Amniotic stem cell (primary cell): ENCODE results near the gene AGPAT1.
"Not testable (repeated sequence)": the region's sequence is repeated elsewhere in the genome, so short reads cannot be mapped to it uniquely, and the experiment has no call there.

Source experiments
- DNase-seq: peaks from one replicate; lab custom pipeline; 2025; lab: John Stamatoyannopoulos, UW

AGPAT1 gene

DNA sequence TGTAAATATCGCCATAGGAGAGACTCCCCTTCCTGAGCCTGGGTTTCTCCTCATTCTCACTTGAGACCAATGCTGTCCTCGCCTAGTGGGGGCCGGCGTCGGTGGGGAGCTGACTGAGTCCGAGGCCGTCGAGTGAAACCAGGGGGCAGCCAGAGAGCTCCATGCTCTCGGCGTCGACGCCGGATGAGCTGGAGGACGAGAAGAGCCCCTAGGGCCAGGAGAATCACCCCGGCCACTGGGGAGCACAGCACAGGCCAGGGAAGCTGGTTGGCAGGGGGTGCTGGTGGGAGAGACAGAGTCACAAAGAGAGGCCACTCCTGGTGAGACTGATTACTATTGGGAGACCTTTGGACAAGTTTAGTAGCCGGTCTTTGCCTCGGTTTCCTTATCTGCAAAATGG lies 23.0 kb upstream of the AGPAT1 start:
- DNase-seq = no peak

DNA sequence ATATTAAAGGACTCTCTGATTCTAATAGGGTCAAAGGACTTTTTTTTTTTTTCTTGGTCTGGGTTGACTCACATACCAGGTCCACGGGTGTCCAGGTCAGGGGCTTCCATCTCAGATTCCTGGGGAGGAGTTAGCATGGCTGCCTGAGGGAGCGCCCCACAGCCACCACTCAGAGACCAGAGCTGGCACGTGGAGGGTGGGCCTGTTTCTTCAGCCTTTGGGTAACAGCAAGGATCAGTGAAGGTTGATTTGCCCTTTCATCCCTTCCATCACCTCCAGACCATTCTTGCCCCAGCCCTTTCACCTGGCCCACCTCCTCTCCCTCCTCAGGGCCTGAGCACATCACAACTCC lies 22.4 kb upstream of the AGPAT1 start:
- no peak for DNase-seq

GRCh38 chr6:32196682-32197616 lies 21.1 kb upstream of the AGPAT1 start:
- no peak for DNase-seq

DNA sequence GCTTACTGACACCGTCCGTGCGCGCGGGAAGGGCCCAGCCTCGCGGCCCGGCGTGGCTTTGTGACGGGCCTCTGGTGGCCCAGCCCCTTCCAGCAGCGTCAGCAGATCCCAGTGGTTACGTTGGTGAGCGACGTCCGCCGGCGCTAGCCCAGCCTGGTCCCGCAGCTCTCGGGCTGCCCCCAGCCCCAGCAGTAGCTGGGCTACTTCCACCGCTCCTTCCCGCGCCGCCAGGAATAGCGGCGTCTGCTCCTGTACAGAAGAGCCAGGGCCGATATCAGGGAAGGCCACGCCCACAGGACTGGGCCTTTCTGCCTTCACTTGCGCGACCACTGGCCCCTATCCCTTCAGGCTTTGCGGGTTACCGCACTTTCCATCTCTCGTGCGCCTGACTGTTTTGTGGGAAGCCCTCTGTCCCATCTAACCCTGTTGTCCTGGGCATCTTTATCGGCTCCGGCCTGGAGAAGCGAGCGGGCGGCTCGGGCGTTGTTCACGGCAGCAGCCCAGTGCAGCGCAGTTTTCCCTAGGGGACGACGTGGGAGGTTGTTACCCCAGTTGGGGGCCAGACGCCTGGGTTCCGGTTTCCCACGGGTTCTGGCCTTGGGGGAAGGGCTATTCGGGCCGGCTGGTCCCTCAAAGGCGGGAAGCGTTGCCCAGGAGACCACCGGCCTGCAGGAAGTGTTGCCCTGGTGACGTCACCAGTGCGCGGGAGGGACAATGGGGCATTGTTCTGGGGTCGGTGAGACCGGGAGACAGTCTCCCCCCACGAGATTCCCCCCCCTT lies 20.2 kb upstream of the AGPAT1 start:
- DNase-seq = peak; percentile 23

DNA sequence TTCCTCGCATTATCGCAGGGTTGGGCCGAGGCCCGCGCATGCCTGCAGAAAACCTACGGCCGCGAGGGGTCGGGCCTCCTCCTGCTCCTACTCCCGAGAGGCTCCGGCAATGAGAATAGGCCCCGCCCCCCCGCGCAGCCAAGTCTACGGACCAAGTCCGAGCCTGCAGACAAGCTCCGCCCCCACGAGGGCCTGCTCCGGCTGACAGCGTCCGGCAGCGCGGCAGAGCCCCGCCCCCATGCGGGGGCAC lies 19.7 kb upstream of the AGPAT1 start:
- DNase-seq = peak; percentile 98

DNA sequence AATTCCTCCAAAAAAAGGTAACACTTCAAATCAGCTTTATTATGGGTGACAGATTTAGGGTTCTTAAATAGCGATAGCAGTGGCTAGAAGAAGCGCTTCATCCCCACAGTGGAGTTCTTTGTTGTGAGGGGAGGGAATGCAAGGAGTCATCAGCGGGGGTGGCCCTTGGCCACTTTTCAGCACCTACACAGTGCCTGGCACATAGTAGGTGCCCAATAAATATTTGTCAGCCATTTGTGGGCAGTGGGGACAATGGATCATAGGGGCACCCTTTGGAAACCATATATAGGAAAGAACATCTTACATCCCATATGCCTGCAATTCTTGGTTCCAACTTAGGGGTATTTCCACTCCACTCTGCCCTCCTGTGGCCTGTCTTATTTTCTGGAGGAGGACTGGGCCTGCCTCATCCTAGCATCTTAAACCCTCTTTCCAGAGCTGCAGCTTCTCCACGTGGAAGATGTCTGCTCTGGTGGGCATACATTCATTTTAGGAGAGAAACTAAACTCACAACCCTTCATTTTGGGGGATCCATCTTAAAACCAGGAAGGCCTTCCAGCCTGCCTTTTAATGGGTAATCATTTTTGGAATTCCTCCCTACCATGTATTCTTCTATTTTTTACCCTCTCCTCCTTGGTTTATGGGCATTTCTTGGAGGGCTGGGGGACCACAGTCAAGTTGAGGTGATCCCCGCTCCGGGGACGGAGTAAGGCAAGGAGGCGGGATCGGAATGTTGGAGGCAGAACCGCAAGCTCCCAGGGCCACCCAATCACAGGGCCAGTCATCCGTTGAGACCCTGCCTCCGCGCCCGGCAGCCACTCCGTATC lies 19.2 kb upstream of the AGPAT1 start:
- DNase-seq = peak; percentile 45

- no peak for DNase-seq
Observed at GRCh38 chr6:32194388-32194787, 18.5 kb upstream of the AGPAT1 start.

DNA sequence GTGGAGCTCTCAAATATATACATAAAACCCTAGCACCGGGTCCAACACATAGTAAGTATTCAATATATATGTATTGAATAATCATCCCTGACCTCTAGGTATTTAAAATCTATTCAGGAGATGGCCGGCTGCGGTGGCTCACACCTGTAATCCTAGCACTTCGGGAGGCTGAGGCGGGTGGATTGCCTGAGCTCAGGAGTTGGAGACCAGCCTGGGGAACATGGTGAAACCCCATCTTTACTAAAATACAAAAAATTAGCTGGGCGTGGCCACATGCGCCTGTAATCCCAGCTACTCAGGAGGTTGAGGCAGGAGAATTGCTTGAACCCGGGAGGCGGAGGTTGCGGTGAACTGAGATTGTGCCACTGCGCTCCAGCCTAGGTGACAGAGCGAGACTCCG lies 17.2 kb upstream of the AGPAT1 start:
- not testable (repeated sequence) for DNase-seq

- no peak for DNase-seq
Observed at GRCh38 chr6:32192608-32193039, 16.7 kb upstream of the AGPAT1 start, which contains the start of gene GPSM3. TSS of gene GPSM3 (minus strand) at chr6:32192643. CDS start at chr6:32192513, 130 bp downstream.

GRCh38 chr6:32191696-32192607 lies 16.1 kb upstream of the AGPAT1 start:
- no peak for DNase-seq

DNA sequence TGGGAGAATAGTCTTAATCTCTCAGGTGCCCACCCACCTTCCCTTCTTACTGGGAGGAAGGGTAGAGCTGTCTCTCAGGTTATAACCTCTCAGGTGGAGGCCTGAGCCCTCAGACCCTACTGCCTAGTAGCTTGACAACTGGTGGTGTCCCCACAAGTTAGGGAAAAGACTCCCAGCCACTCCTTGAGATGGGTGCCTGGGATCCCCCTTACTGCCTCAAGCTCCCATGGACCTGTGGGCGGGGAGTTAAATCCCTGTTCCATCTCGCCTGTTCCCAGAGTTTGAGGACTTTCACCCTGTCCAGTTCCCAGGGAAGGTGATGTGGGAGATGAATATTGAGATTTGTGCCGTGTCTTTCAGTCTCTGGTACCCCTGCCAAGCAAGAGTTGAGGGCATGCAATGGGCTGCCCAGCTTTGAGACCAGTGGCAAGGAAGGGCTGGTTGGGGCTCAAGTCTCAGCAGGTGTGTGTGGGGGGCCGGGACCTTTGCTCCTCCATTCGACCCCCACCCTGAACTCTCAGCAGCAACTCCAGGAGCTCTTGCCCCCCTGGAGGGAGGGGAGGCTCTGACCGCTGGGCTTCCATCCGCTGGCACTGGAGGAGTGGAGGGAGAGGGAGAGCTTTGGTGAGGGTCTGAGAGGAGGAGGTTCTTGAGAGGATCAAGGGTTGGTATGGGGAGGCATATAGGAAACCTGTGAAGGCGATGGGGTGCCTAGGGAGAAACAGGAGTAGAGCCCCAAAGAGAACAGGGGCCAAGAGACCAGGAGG lies 15.2 kb upstream of the AGPAT1 start:
- DNase-seq = no peak

DNA sequence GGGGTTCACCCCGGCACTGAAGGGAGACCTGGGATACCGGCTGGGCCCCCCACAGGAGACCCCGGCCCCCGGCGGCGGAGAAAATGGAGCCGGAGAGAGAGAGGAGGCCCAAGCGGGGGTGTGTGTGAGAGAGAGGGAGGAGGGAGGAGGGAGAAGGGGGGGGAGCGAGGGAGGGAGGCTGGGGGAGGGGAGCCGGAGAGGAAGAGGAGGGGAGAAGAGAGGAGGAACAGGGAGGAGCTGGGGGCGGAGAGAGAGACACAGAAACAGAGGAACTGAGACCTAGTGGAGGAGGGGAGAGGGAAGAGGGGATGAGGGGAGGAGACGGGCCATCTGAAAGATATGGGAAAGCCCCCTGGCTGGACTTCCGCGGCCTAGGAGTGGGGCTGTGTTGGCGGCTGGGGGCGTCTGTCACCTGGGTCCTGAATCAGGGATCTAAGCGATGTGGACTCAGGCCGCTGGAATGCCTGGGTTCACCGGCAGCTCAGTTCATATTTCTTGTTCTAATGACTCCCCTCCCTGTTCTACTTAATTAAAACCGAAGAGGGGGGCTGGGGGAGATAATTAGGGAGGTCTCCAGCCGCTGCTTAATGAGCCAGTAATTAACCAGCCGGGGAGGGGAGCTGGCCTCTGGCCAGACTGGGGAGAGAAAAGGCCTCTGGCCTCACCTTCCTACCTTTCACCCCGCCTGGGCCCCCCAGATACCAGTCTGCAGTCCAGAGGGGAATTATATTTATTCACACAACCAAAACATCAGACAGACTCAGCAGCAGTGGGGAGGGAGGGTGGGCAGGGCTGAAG lies 14.4 kb upstream of the AGPAT1 start, which contains the start of gene PBX2:
Gene PBX2, minus strand, starts transcription at position 149 of the 798 bp plus-strand sequence. CDS start 287 bp downstream, outside the sequence.
- DNase-seq = peak; percentile 81

GRCh38 chr6:32189742-32190053 lies 13.8 kb upstream of the AGPAT1 start:
- no peak for DNase-seq

DNA sequence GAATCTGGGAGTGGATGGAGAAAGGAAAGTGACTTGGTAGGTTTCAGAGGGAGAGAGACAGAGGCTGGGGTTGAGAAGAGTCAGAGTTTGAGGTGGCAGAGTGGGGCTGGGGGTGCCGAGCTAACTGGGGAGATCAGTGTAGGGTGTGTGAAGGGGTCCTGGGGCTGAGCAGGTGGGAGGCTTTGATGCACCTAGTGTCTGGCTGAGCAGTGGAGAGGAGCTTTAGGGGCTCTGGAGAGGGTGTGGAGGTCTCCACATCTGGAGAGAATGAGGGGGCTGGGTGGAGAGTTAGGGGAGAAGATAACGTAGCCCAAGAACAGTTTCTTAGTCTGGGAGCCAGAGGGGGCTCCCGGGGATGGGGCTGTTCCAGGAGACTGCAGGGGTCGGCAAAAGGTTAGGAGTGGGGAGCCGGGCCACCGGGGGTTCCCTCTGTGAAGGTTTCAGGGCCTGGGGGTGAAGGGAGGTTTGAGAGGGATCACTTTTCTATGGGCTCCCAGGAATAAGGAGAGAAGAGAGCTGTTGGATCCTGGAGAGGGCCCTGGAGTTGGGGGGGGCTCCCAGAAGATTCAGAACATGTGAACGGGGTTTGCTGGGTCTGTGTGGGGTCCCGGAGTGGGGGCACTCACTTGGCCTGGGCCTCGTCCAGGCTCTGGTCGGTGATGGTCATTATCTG lies 13.3 kb upstream of the AGPAT1 start:
- DNase-seq = no peak

DNA sequence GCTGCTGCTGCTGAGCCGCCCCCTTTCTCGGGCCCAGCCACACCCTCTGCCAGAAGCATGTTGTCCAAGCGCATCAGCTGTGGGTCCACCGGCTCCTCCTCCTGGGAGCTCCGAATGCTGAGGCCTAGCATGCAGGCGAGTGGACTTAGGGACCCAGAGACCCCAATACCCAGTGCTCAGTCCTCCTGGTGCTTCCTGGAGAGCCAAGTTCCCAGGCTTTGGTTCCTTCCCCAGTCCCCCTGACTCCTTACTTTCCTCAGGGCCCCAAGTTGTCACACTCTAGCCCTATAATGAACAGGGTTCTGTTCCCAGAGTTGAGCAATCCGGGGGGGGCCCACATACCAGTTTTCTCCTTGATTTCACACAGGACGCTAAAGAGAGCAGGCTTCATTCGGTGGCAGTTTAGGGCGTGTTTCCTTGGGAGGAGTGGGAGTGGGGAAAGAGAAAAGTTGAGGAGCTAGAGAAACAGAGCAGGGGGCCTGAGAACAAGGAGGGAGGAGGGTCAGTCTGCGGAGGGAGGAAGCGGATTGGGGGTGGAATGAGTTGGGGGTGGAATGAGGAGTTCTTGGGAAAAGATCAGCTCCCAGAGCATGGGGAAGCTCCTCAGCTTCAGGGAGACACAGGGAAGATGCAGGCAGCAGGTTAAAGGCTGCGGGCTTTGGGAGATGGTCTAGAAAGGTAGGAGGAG lies 12.6 kb upstream of the AGPAT1 start:
- no peak for DNase-seq

- not testable (repeated sequence) for DNase-seq
Observed at GRCh38 chr6:32187725-32188380, 12.0 kb upstream of the AGPAT1 start.

- DNase-seq = no peak
Observed at GRCh38 chr6:32187009-32187709, 11.3 kb upstream of the AGPAT1 start.
